Smooth muscle cell of the brain vasculature (primary cell): ENCODE data around the gene SEC31A.
"Not testable (repeated sequence)": the region's sequence is repeated elsewhere in the genome, so short reads cannot be mapped to it uniquely, and the experiment has no call there.

Source experiments
- DNase-seq: peaks from one replicate; pipeline ENCODE4 v3.0.0-alpha.2; 2012; ENCODE audit warnings: low read depth, low spot score

Gene SEC31A

DNA sequence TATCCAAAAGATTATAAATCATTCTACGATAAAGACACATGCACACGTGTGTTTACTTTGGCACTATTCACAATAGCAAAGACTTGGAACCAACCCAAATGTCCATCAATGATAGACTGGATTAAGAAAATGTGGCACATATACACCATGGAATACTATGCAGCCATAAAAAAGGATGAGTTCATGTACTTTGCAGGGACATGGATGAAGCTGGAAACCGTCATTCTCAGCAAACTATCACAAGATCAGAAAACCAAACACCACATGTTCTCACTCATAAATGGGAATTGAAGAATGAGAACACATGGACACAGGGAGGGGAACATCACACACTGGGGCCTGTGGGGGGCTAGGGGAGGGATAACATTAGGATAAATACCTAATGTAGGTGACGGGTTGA, 57.9 kb downstream of the SEC31A start:
- DNase-seq: not testable (repeated sequence)

DNA sequence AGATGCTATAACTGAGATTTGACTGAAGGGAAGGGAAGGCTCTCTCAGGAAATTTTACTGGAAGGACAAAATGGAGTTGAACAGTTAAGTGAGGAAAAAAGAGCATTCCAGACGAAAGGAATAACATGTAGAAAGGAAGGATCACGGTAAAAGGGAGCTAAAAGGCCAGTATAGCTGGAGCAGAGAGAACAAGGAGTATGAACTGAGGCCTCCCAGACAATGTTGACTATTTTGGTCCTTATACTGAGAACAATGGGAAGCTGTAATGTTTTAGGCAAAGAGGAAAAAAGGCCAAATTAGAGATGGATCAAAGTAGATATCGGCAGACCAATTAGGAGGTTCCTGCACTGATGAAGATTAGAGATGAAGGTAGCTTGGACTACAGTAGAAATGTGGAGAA, 65.5 kb downstream of the SEC31A start:
- no peak for DNase-seq

DNA sequence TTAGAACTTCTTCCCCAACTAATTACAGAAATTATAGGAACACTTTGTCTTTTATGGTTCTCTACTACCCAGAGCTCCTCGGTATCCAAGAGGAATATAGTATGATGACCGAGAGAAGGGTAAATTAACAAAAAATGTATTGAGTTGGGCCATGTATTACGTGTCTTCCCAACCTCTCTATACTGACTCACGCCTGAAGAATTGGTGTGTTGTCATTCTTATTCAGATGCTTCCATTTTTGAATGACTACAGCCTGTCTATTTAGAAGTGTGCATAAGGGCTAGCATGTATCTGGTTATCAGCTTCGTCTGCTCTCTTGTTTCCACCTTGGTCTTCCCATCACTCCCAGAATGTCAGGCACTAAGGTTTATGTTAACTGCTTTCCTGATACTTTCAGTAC, 67.9 kb downstream of the SEC31A start:
- DNase-seq: no peak

DNA sequence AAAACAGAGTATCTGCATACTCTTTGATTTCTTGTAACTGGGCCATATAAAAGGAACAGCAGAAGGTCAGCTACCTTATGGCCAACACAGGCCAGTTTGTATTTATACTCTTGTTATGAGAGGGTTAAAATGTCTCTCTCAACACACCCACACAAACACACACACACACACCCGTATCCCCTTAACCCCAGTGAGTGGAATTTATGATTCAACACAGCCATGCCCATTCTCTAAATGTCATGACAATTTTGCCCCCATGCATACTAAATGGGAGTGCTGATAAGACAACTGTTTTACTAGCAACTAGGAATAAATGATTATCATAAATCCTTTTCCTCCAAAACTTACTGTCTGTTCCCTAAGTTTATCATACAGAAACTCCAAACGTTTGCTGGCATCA, 70.3 kb downstream of the SEC31A start:
- no peak for DNase-seq

DNA sequence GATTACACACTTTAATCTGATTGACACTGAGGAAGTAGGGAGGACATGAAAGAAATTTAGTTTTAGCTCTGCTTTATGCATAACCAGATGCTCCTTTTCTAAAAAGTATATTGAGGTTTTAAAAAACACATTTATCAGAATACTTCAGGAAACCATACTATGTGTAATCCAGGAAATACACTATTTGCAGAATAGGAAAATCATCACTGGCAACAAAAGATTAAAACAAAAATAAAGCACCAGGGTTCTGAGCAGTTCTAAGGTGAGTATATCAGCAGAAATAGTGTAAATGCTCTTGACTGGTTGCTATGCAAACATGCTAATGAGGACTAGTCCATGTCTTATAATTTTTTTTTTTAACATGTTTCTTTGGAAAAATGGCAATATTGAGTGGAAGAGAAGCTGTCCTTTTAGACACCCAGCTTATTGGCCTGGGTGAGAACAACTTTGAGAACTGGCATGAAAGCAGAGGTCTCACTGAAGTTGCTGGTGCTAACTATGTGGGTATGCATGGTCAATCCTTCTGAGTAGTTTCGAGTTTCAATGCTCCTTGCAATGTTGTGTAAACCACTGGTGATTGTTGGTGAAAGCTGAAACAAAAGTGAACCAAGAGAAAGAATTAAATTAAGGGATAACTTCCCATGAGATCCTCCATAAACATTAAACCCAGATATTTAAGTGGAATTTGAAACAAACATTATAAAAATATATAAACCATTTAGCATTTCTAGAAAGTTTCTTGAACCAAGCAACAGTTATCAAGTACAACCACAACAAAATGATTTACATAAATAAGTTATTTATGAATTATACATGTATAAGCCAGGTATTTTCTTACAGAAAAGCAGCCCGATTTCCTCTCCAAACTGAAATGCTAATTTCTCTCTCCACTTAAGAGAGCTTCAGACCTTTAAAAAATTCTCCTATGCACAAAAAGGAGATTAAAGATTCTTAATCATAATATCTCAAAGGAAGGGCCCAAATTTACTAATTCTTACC, 72.0 kb downstream of the SEC31A start:
- DNase-seq: no peak

DNA sequence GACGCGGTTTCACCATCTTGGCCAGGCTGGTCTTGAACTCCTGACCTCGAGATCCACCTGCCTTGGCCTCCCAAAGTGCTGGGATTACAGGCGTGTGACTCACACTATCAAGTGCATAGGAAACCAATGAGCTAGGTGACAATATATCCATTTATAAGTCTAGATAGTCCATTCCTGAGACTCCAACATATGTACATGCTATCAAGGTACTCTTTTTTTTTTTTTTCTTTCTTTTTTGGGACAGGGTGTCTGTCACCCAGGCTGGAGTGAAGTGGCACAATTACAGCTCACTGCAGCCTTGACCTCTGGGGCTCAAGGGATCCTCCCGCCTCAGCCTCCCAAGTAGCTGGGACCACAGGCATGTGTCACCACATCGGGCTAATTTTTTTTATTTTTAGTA, 74.1 kb downstream of the SEC31A start:
- not testable (repeated sequence) for DNase-seq

DNA sequence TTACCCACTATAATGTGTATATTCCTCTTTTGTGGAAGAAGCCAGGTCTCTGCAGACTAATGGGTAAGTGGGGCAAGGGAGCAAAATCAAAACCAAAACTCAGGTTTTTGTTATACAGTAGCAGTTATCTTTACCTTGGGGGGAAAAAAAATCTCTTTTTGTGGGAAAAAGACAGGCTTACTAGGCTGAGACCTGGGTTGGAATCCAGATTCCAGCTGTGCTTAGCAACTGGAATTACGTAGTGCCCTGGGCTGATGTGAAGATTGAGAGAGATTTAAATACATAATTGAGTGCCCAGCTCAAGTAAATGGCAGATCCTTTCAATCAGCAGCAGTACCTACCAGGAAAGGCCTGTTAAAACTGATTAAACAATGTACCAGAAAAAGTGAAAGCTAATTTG, 76.9 kb downstream of the SEC31A start:
- DNase-seq: no peak

DNA sequence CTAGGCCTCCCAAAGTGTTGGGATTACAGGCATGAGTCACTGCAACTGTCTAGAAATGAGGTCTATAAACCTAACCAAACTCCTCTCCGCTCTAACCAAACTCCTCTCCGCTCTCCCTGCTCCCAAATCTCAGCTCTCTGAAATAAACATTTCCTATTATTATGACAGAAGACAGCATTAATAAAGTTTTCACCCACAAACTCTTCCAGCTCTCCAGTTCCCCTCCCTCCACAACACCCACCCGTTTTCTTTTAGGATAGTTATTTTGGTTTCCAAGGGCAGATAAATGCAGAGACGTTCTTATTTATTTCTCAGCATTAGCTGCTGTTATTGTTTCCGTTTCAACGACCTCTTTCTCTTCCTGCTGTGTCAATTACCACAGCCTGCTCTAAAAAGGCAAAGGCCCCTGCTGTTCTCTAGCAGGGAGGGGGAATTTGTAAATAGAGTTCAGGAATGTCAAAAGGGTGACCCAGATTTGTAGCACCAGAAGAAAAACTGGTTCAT, 79.1 kb downstream of the SEC31A start:
- DNase-seq: peak; percentile 65

DNA sequence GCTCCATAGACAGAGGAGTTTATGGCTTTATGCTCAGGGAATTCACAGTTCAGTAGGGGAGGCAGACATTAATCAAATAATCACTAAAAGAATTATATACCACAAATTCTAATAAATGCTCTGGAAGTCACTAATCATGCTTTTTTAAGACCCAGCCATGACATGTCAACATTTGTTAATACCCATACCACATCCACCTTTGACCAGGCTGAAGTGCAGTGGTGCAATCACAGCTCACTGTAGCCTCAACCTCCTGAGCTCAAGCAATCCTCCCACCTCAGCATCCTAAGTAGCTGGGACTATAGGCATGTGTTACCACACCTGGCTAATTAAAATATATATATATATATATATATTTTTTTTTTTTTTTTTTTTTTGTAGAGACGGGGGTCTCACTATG, 79.6 kb downstream of the SEC31A start:
- DNase-seq: no peak

DNA sequence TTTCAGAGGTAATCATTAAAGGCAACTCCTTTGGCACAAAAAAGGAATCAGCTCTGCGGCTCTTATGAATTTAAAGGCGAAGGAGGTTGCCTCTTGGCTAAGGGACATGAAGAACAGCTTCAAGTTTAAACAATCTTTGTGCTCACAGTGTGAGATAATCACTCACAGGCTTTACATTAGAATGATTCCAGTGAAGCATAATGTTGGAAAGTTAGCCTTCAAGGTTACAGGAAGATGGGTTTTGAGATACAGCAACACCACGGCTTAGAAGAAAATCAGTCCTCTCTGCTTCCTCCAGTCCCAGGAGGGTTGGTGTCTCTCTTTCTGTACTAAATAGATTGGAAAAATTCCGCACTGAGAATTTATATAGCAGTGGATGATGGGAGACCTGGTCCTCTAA, 80.8 kb downstream of the SEC31A start:
- DNase-seq: no peak

DNA sequence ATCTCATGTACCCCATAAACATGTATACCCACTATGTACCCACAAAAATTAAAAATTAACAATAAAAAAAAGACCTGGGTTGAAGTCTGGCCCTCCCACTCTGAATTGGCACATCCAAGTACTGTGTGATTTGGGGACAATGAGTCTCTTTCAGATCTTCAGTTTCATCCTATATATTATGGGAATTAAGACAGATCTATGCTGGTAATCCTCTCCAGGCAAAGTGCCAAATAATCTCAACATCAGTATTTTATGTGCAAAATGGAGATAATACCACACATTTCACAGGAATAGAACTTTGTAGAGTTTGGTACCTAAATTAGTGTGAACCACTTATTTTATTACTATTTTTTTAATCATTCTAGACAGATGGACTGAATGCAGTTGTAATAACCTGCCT, 81.3 kb downstream of the SEC31A start:
- no peak for DNase-seq

DNA sequence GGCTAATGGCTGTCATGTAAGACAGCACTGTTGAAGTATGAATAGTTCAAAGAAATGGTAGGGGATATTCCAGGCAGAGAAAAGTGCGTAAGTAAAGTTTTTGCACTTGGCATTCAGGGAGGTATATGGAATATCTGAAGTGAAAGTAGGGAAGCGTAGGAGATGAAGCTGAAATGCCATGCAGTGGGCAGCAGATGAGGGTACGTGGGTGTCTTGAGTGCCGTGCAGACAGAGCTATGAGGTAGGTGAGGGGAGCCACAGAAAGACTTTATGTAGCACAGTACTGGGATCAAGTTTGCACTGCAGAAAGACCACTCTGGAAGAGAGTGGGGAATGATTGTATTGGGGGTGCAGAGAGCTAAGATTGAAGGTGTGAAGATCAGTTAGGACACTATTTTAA, 87.2 kb downstream of the SEC31A start:
- DNase-seq: no peak

DNA sequence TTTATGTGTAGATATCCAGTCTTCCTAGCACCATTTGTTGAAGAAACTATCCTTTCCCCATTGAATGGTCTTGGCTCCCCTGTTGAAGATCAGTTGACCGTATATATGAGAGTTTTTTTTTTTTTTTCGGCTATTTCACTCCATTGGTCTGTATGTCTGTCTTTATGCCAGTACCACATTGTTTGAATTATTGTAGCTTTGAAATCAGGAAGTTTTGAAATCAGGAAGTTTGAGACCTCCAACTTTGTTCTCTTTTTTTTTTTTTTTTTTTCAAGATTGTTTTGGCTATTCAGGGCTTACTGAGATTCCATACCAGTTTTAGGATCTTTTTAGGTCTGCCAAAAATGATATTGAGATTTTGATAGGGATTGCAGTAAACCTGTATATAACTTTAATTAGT, 88.0 kb downstream of the SEC31A start:
- DNase-seq: no peak

DNA sequence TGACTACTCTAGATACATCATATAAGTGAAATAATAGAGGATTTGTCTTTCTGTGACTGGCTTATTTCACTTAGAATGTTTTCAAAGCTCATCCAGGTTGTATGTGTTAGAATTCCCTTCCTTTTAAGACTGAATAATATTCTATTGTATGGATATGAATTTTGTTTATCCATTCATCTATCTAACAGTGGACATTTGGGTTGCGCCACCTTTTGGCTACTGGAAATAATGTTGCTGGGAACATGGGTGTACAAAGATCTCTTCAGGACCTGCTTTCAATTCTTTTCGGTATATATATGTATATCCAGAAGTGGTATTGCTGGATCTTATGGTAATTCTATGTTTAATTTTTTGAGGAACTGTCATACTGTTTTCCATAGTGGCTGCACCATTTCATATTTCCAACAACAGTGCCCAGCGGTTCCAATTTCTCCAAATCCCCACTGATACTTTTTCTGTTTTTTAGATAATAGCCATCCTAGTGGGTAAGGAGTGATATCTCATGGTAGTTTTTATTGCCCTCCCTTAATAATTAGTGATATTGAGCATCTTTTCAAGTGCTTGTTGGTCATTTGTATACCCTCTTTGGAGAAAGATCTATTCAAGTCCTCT, 88.9 kb downstream of the SEC31A start:
- no peak for DNase-seq

DNA sequence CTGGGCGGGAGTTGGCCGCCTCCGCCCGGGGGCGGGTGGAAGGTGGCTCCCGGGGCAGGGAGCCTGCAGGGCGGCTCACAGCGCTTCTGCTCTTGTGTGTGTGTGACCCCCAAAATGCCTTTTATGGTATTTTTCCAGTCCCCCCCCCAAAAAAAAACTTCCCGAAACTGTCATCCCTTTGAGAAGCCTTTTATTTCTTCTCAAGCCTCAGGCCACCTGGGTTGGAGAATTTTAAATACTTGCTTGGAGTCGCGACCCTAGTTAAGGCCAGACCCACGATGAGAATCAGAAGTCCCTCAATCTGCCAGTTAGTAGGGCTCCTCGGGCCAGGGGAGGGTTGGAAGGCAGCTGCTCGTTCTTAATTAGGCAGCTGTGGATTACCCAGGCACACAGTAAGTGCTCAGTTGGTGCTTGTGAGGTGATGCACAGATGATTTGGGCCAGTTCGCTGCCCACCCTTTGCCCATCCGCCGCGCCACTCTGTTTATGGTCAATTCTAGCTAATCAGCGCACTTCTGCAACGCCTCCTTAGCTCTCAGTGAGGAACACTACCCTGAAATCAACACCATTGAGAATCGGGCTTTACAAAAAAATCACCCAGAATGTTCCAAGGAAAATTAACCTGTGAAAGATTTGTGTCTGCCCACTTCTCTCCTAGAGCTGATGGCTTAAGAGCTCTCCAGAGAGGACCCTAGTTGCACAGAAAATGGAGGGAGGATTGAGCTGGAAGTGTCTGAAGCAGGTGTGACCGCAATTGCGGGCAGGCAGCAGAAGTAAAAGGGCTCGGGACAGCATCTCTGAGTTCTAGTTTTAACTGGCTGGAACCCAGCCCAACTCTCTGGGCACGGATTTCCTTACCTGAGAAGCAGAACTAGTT, 91.7 kb downstream of the SEC31A start:
- no peak for DNase-seq

DNA sequence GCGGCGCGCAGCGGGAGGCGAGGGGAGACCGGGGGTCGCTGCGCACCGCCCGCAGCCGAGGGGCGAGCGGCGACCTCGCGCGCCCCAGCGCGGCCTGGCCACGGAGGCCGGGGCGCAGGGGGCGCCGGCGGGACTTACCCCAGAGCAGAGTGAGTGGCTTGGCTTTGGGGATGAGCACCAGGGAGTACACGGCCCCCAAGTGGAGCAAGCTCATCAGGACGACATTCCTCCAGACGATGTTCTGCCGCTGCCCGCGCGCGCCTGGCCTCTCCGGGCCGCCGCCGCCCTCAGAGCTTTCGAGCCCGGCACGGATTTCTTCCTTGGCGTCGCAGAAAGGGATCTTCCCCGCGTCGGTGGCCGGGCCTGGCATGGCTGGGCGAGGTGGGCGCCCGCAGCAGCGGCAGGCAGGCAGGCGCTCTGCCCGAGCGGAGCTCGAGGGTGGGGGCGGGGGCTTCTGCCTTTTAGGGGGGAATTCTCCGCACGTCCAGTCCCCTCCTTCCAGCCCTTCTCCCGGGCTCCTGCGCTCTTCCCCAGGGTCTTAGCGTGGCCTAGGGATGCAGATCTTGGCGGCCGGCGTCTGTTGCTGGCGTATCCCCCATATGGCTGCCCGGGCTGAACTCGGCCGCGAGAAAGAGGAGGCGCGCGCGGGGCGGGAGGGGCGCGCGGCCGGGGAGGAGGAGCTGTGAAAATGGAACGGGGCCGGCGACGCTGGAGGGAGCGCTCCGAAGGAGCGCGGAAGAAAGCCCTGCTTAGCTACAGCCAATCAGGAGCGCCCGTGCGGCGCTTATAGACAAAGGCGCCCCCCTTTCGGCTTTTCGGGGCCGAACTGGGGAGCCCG, 92.6 kb downstream of the SEC31A start, which contains the start of gene SCD5:
Gene SCD5, minus strand, starts transcription at position 629 of the 838 bp plus-strand sequence. Its CDS starts 259 bp downstream, at position 370.
- no peak for DNase-seq

DNA sequence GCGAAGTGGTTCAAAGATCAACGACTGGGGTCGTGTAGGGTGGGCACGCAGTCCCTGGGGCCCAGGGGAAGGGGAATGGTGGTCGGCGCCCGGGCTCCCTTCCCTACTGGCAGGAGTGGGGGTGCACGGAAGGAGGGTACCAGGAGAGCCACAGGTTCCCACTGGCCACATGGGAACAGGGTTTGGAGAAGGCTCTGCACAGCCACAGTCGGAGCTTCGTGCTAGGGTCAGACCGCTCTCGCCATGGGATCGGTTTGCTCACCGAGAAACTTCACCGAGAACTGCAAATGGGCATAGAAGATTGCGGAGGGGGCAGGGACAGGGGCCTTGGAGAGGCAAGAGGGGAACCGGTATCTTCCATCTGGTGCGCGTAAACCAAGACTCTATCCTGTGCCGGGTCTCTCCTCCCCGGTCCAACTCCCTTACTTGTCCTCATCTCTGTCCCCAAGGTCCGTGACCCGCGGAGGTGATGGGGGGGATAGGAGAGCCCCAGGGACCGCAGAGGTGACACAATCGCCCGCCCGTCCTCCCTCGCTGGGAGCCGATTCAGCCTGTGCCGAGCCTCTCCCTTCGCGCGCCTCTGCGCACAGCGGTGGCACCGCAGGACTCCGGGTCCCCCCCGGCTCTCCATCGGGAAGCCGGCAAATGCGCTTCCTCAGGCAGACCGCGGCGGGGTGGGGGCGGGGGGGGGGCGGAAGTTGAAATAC, 93.4 kb downstream of the SEC31A start:
- DNase-seq: no peak

DNA sequence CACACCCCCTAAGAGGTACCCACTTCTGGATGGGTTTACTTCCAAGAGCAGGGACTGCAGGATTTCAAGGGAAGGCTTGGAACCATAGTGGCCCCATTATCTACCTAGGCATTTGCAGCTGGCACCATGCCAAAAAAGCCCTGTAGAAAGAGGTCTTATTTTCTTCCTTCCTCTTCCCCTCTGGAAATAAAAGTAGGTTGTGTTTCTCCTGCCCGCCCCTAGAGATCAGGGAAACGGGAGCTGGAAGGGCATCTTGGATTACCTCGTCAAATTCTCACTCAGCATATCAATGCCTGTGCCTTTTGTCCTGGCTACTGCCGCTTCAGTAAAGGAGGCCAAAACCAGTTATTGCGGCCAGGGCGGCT, 93.9 kb downstream of the SEC31A start:
- no peak for DNase-seq

DNA sequence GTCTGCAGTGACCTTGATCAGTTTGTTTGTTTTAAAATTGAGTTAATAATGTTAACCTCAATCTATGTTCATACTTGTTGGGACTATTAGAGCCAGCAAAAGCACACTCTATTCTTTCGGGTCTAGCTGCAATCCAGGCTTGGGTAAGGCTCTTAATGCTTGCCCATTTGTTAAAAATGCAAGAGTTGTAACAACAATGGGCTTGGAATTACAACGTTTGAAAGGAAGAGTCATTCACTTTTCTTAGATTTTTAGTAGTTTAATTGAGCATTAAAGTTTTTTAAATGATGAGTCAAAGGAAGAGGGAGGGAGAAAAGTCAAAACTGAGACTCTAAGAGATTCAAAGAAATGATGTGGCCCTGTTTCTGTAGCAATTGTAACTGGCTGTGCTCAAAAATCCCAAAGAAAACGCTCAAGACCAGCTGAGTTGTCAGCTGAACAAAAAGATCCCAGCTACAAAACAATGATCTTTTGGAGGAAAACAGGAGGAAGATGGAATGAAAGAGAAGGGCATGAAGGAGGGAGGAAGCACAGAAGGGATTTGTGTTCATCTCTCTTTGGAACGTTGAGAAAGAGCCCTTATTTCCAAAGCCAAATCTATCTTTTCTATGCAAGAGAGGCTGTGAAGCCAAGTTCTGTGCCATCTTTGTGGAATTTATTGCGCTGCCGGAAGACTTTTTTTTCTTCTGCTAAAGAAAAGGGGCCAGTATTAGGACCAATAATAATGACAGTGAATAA, 97.9 kb downstream of the SEC31A start:
- DNase-seq: no peak

DNA sequence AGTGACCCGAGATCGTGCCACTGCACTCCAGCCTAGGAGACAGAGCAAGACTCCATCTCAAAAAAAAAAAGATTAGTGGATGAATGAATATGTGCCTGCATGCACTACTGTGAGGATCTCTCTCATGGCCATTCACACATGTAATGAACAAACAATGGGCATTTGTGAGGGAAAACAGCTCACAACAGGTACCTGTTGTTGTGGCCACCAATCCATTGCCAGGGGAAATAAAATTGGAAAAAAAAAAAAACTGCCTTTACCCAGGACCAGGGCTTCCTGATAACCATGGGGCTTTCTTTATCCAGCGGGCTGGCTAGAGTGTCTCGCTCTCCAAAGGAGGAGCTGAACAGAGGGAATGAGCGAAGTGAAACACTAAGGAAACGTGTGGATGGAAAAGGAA, 99.8 kb downstream of the SEC31A start:
- DNase-seq: no peak
